Neural cell (in vitro differentiated cells): ENCODE results near the gene POLDIP2.

ENCODE experiments used
- RAD21 ChIP-seq: fragments of 450-650 bp; conservative IDR thresholded peaks from 2 replicates; pipeline ENCODE4 v1.6.1; 2014; ENCODE audit warnings: antibody characterized with exemption, mild to moderate bottlenecking, moderate library complexity
- TAF1 ChIP-seq: IDR thresholded peaks from 2 replicates; pipeline ENCODE4 v1.6.1; 2012; ENCODE audit warnings: low read depth
- TF ChIP-seq, protein P1 (sequence below): fragments of 450-650 bp; IDR thresholded peaks from 2 replicates; pipeline ENCODE4 v1.5.1; 2014; ENCODE audit warnings: antibody characterized with exemption, mild to moderate bottlenecking, moderate library complexity; ENCODE audit not compliant: poor library complexity, severe bottlenecking
- TF ChIP-seq, protein P2 (sequence below): IDR thresholded peaks from 2 replicates; pipeline ENCODE4 v1.6.1; 2012; ENCODE audit warnings: borderline replicate concordance

DNA sequence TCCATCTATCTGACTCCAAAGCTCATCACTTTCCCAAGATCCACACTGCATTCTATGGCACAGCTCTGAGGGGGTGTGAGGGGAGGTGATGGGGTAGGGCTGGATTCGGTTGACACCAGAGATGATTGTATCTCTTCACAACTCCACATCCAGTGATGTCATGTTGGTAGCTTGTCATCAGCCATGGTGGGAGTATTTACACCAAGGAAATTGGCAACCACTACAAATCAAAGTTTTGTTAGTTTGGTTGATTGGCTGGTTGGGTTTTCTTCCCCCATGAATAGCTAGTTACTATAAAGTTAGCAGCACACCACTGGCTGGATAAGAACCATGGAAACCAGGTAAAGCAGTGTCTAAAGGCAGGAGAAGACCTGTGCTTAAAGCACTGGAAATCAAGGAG, 33.7 kb upstream of the POLDIP2 start:
- TF ChIP-seq, protein P1, sequence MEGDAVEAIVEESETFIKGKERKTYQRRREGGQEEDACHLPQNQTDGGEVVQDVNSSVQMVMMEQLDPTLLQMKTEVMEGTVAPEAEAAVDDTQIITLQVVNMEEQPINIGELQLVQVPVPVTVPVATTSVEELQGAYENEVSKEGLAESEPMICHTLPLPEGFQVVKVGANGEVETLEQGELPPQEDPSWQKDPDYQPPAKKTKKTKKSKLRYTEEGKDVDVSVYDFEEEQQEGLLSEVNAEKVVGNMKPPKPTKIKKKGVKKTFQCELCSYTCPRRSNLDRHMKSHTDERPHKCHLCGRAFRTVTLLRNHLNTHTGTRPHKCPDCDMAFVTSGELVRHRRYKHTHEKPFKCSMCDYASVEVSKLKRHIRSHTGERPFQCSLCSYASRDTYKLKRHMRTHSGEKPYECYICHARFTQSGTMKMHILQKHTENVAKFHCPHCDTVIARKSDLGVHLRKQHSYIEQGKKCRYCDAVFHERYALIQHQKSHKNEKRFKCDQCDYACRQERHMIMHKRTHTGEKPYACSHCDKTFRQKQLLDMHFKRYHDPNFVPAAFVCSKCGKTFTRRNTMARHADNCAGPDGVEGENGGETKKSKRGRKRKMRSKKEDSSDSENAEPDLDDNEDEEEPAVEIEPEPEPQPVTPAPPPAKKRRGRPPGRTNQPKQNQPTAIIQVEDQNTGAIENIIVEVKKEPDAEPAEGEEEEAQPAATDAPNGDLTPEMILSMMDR = no peak
- TF ChIP-seq, protein P2, sequence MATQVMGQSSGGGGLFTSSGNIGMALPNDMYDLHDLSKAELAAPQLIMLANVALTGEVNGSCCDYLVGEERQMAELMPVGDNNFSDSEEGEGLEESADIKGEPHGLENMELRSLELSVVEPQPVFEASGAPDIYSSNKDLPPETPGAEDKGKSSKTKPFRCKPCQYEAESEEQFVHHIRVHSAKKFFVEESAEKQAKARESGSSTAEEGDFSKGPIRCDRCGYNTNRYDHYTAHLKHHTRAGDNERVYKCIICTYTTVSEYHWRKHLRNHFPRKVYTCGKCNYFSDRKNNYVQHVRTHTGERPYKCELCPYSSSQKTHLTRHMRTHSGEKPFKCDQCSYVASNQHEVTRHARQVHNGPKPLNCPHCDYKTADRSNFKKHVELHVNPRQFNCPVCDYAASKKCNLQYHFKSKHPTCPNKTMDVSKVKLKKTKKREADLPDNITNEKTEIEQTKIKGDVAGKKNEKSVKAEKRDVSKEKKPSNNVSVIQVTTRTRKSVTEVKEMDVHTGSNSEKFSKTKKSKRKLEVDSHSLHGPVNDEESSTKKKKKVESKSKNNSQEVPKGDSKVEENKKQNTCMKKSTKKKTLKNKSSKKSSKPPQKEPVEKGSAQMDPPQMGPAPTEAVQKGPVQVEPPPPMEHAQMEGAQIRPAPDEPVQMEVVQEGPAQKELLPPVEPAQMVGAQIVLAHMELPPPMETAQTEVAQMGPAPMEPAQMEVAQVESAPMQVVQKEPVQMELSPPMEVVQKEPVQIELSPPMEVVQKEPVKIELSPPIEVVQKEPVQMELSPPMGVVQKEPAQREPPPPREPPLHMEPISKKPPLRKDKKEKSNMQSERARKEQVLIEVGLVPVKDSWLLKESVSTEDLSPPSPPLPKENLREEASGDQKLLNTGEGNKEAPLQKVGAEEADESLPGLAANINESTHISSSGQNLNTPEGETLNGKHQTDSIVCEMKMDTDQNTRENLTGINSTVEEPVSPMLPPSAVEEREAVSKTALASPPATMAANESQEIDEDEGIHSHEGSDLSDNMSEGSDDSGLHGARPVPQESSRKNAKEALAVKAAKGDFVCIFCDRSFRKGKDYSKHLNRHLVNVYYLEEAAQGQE = no peak
- TF ChIP-seq TAF1 (no peak), RAD21 (no peak)
